Fibroblast of the conjunctiva (primary cell): Measurements from ENCODE around the gene BACH2.
A peak's percentile ranks its signal among the peaks of the same experiment; 100 is the strongest.

ENCODE experiments used
- DNase-seq: peaks from one replicate; pipeline ENCODE4 v3.0.0-alpha.2; 2010; ENCODE audit warnings: low read depth

Gene BACH2

GRCh38 chr6:90028066-90028778 is 268.4 kb downstream of the BACH2 start:
- DNase-seq = no peak

- no peak for DNase-seq
Measured at GRCh38 chr6:90026216-90026615, 270.4 kb downstream of the BACH2 start.

- peak; percentile 58 for DNase-seq
Measured at GRCh38 chr6:90025523-90026061, 271.1 kb downstream of the BACH2 start.

GRCh38 chr6:90024633-90025032 is 272.0 kb downstream of the BACH2 start:
- no peak for DNase-seq

- no peak for DNase-seq
Measured at GRCh38 chr6:90021711-90022110, 274.9 kb downstream of the BACH2 start.

- no peak for DNase-seq
Measured at GRCh38 chr6:90020746-90021145, 275.9 kb downstream of the BACH2 start.

GRCh38 chr6:90019216-90019615 is 277.4 kb downstream of the BACH2 start:
- DNase-seq = no peak

- DNase-seq = no peak
Measured at GRCh38 chr6:90015883-90016282, 280.8 kb downstream of the BACH2 start.

- no peak for DNase-seq
Measured at GRCh38 chr6:90008908-90009501, 287.6 kb downstream of the BACH2 start.

- no peak for DNase-seq
Measured at GRCh38 chr6:90008189-90008907, 288.3 kb downstream of the BACH2 start.

GRCh38 chr6:90005048-90005827 is 291.4 kb downstream of the BACH2 start:
- DNase-seq = no peak

- no peak for DNase-seq
Measured at GRCh38 chr6:90004511-90004910, 292.1 kb downstream of the BACH2 start.

GRCh38 chr6:90003941-90004340 is 292.7 kb downstream of the BACH2 start:
- no peak for DNase-seq

- DNase-seq = no peak
Measured at GRCh38 chr6:90003069-90003795, 293.4 kb downstream of the BACH2 start.

GRCh38 chr6:90000864-90001731 is 295.5 kb downstream of the BACH2 start:
- no peak for DNase-seq

- DNase-seq = no peak
Measured at GRCh38 chr6:89999945-90000825, 296.5 kb downstream of the BACH2 start.

GRCh38 chr6:89999154-89999553 is 297.5 kb downstream of the BACH2 start:
- no peak for DNase-seq

- peak; percentile 16 for DNase-seq
Measured at GRCh38 chr6:89997456-89998445, 298.9 kb downstream of the BACH2 start.
